ENCODE measurements around the gene PPP2R5D. TPM values are rescaled to one million over a fixed set of nuclear protein-coding genes. Genes with fewer than 3 reads are reported as not detected.

Gene PPP2R5D
- total and polyA plus RNA-seq, 4 donors = 6.7 to 13.9 (median 13.2) TPM

Other genes starting within 250 kb of the PPP2R5D start
- gene TBCC, start 238.5 kb upstream of the PPP2R5D start, total RNA-seq = 10 to 100 TPM; 12.4 to 13.5 TPM
- 10 to 100 TPM in 1 of 2 donors, 1 to 10 TPM in 1; 6.9 to 10.9 TPM for gene TBCC, start 238.5 kb upstream of the PPP2R5D start, polyA plus RNA-seq
- 1 to 10 TPM; 5.5 to 6.8 TPM for gene BICRAL, start 202.5 kb upstream of the PPP2R5D start, total RNA-seq
- 1 to 10 TPM; 1.7 to 2.3 TPM for gene BICRAL, start 202.5 kb upstream of the PPP2R5D start, polyA plus RNA-seq
- gene RPL7L1, start 105.0 kb upstream of the PPP2R5D start, total RNA-seq = 10 to 100 TPM; 51.9 to 63.8 TPM
- gene RPL7L1, start 105.0 kb upstream of the PPP2R5D start, polyA plus RNA-seq = 10 to 100 TPM; 39.6 to 43.8 TPM
- 1 to 10 TPM in 1 of 2 donors, not detected in 1; 1.1 TPM for gene PTCRA, start 68.5 kb upstream of the PPP2R5D start, total RNA-seq
- gene PTCRA, start 68.5 kb upstream of the PPP2R5D start, polyA plus RNA-seq = under 1 TPM in 1 of 2 donors, not detected in 1; 0.63 TPM
- 10 to 100 TPM; 17.2 to 18.0 TPM for gene CNPY3, start 55.1 kb upstream of the PPP2R5D start, total RNA-seq
- gene CNPY3, start 55.1 kb upstream of the PPP2R5D start, polyA plus RNA-seq = 10 to 100 TPM; 36.5 to 41.0 TPM
- 100 to 1,000 TPM in 1 of 2 donors, 10 to 100 TPM in 1; 10.5 to 140 TPM for gene GNMT, start 23.8 kb upstream of the PPP2R5D start, total RNA-seq
- gene GNMT, start 23.8 kb upstream of the PPP2R5D start, polyA plus RNA-seq = 100 to 1,000 TPM; 119 to 163 TPM
- gene PEX6, start 5.4 kb upstream of the PPP2R5D start, total RNA-seq = 10 to 100 TPM; 15.1 to 20.7 TPM
- gene PEX6, start 5.4 kb upstream of the PPP2R5D start, polyA plus RNA-seq = 10 to 100 TPM in 1 of 2 donors, 1 to 10 TPM in 1; 5.4 to 15.4 TPM
- gene MEA1, start 29.4 kb downstream of the PPP2R5D start, total RNA-seq = 10 to 100 TPM; 10.7 to 24.0 TPM
- gene MEA1, start 29.4 kb downstream of the PPP2R5D start, polyA plus RNA-seq = 10 to 100 TPM; 37.2 to 50.3 TPM
- gene KLHDC3, start 29.7 kb downstream of the PPP2R5D start, total RNA-seq = 10 to 100 TPM; 51.2 to 66.5 TPM
- gene KLHDC3, start 29.7 kb downstream of the PPP2R5D start, polyA plus RNA-seq = 10 to 100 TPM; 30.9 to 49.9 TPM
- gene RRP36, start 37.1 kb downstream of the PPP2R5D start, total RNA-seq = 10 to 100 TPM; 23.4 to 33.4 TPM
- gene RRP36, start 37.1 kb downstream of the PPP2R5D start, polyA plus RNA-seq = 10 to 100 TPM; 26.0 to 26.4 TPM
- gene CUL7, start 69.3 kb downstream of the PPP2R5D start, total RNA-seq = 10 to 100 TPM; 10.3 to 10.4 TPM
- 1 to 10 TPM; 2.2 to 5.2 TPM for gene CUL7, start 69.3 kb downstream of the PPP2R5D start, polyA plus RNA-seq
- gene MRPL2, start 74.9 kb downstream of the PPP2R5D start, total RNA-seq = 10 to 100 TPM; 19.6 to 23.8 TPM
- gene MRPL2, start 74.9 kb downstream of the PPP2R5D start, polyA plus RNA-seq = 10 to 100 TPM; 65.6 to 73.9 TPM
- 10 to 100 TPM; 33.2 to 97.0 TPM for gene KLC4, start 75.1 kb downstream of the PPP2R5D start, total RNA-seq
- 10 to 100 TPM; 44.4 to 47.4 TPM for gene KLC4, start 75.1 kb downstream of the PPP2R5D start, polyA plus RNA-seq
- gene PTK7, start 91.7 kb downstream of the PPP2R5D start, total RNA-seq = 10 to 100 TPM in 1 of 2 donors, 1 to 10 TPM in 1; 1.8 to 10.5 TPM
- gene PTK7, start 91.7 kb downstream of the PPP2R5D start, polyA plus RNA-seq = under 1 TPM; 0.67 to 0.76 TPM
- 10 to 100 TPM in 1 of 2 donors, 1 to 10 TPM in 1; 7.1 to 11.7 TPM for gene SRF, start 186.7 kb downstream of the PPP2R5D start, total RNA-seq
- gene SRF, start 186.7 kb downstream of the PPP2R5D start, polyA plus RNA-seq = 1 to 10 TPM; 2.0 to 7.1 TPM
- 10 to 100 TPM in 1 of 2 donors, 1 to 10 TPM in 1; 7.5 to 21.8 TPM for gene CUL9, start 197.6 kb downstream of the PPP2R5D start, total RNA-seq
- 1 to 10 TPM; 6.5 to 7.5 TPM for gene CUL9, start 197.6 kb downstream of the PPP2R5D start, polyA plus RNA-seq
- 10 to 100 TPM; 53.2 to 59.8 TPM for gene DNPH1, start 244.9 kb downstream of the PPP2R5D start, total RNA-seq
- gene DNPH1, start 244.9 kb downstream of the PPP2R5D start, polyA plus RNA-seq = 100 to 1,000 TPM; 147 to 195 TPM